SK-N-DZ (cell line): Measurements from ENCODE around the gene NLRP9.

Experiments
- DNase-seq: peaks from one replicate; pipeline ENCODE4 v3.0.0-alpha.2; 2015; ENCODE audit warnings: low spot score

The NLRP9 gene

DNA sequence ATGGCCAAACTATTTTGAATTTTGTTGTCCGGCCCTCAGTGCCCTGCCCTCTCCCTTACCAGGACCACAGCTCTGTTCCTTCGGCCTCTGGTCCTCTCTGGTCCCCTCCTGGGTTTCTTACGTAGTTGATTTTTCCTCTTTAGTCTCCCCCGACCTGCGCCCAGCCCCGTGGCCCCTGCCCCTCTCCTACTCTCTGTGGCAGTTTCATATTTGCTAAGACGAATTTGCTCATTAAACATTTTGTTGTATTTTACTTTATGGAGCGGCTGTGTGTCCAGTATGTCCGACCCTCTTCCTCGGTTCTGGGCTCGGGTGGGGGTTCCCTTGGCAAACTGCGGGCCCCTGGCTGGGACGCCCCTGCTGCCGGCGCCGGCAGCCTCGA lies 63.8 kb downstream of the NLRP9 start:
- no peak for DNase-seq

GRCh38 chr19:55673889-55674288 lies 64.3 kb downstream of the NLRP9 start:
- no peak for DNase-seq

DNA sequence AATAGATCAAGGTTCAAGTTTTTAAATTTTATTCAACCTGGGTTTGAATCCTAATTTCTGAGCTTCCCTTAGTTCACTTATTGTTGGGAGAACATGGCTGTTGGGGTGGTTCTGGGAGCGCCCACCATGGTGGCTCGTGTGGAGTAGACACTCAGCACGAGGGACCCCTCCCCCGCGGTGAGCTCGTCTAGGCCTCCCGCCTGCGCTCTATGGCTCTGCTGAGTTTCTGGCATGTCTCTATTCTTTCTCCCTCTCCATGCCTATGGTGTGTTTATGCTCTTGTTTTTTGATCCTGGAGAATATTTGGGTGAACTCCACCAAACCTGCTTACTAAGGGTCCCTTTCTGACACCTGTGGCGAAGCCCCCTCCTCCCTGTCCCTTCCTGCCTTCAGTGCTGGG lies 64.7 kb downstream of the NLRP9 start:
- no peak for DNase-seq

DNA sequence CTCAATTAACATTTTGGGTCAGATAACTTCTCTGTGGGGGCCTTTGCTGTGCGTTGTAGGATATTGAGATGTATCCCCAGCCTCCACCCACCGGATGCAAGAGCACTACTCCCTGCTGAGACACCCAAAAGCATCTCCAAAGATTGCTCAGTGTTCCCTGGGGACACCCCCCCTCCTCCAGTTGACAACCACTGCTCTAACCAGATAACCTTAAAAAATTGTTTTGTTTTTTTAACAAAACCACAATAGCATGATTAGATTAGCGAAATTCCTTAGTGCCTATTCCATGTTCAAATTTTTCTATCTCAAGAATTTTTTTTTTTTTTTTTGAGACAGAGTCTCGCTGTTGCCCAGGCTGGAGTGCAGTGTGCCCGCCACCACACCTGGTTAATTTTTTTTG lies 65.8 kb downstream of the NLRP9 start:
- DNase-seq, result no peak

DNA sequence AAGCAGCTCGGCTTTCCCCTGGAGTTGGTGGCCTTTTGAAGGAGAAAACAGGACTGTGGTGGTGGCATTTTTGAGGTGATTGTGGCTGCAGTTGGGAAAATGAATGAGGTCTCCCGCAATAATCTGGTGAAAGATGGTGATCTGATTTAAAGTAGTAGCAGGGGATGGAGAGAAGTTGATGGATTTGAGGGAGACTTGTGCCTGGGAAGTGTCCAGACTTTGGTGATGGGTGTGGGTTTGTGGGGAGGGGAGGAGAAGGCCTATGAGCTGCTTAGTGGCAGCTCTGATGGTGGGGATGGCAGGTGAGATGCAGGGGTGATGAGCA lies 67.2 kb downstream of the NLRP9 start:
- no peak for DNase-seq

DNA sequence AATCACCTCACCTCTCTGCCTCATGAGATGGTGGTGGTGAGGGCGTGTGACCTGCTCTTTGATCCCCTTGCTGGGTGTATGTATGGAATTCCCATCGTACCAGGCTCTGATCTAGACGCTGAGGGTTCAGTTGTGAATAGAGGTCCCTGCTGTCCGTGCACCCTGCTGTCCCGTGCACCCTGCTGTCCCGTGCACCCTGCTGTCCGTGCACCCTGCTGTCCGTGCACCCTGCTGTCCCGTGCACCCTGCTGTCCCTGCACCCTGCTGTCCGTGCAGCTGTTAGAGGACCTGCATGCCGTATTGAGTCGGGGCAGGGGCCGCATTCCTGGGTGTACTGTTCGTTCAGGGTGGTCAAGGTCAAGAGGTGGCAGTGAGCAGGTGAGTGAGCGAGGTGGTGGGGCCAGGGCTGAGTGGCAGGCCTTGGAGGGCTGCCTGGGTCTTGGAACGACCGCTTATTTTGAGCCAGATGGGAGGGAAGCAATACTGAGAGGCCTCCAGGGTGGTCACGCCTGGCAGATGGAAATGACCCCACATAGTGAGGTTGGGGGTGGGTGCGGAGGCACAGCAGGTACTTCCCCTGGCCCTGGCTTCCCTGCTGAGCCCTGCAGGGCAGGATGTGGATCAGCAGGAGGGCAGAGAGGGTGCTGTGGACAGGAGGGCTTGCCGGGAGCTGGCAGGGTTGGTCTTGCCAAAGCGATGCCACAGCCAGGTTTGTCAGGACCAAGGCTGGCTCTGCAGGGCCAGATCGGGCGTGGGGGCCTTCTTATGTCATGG lies 67.7 kb downstream of the NLRP9 start:
- no peak for DNase-seq

DNA sequence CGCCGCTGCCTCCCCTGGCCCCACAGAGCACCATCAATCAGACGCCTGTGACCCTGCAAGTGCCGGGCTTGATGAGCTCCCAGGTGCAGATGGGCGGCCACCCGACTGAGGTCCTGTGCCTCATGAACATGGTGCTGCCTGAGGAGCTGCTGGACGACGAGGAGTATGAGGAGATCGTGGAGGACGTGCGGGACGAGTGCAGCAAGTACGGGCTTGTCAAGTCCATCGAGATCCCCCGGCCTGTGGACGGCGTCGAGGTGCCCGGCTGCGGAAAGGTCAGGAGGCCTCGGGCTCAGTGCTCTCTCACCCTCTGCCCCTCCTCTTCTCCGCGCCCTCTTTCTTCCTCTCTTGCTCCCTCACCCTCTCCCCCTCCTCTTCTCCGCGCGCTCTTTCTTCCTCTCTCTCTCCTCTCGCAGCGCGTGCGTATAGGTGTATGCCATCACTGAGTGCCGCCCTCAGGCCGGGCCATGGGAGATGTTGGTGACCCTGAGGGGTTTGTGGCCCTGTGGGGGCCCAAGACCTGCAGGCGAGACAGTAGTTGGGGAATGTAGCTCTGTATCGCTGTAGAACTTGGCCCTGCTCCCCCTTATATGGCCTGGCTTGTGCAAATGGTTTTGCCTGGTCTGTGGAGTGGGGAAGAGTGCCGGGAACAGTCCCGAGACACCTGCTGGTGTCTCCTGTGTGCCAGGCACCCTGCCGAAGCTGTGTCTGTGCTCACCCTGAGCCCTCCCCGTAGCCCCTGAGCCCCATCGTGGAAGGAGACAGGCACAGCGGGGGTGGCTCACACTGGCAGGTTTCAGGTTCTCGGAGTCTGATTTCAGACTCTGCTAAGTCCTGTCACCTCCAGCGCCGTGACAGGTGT lies 68.6 kb downstream of the NLRP9 start:
- DNase-seq, result no peak

DNA sequence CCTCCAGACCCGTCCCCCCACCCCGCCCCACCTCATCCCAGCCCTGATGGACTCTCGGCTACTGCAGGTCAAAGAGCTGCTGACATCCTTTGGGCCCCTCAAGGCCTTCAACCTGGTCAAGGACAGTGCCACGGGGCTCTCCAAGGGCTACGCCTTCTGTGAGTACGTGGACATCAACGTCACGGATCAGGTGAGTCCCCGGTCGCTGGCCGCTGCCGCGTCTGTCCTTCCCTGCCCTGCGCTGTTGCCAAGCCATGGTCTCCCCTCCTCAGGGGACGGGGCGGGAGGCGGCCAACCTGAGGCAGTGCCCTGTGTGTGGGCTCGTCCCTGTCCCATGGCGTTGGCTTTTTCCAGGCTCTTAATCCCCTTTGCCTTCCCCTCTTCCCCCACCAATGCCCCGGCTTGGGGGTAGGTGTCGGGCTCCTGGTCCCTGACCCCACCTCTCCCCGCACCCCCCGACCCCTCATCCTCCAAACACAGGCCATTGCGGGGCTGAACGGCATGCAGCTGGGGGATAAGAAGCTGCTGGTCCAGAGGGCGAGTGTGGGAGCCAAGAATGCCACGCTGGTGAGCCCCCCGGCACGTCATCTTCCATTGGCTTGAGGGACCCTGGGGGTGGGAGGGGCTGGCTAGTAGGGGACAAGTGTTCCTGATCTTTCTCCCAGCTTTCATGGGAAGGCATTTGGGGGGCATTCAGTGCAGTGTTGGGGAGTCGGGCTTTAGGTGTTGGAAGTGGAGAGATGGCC lies 69.4 kb downstream of the NLRP9 start:
- no peak for DNase-seq

GRCh38 chr19:55667958-55668357 lies 70.2 kb downstream of the NLRP9 start:
- DNase-seq, result no peak

- DNase-seq, result no peak
Measured at GRCh38 chr19:55667511-55667910, 70.7 kb downstream of the NLRP9 start.

DNA sequence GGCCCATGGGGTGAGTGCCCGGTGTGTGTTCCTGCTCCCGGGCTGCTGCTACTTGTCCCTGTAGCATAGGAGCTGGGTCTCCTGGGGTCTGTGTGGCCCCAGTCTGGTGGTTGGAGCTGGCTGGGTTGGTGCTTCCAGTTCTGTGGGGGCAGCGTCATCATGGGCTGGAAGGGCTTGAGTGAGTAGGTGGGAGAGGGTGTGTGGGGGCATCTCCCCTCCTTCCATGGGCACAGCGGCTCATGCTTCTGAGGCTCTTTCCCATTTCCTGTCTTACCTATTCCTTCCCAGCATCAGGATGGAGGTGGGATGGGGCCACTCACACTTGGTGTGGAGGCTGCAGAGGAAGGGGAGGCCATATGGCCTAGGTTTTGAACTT lies 71.2 kb downstream of the NLRP9 start:
- no peak for DNase-seq

DNA sequence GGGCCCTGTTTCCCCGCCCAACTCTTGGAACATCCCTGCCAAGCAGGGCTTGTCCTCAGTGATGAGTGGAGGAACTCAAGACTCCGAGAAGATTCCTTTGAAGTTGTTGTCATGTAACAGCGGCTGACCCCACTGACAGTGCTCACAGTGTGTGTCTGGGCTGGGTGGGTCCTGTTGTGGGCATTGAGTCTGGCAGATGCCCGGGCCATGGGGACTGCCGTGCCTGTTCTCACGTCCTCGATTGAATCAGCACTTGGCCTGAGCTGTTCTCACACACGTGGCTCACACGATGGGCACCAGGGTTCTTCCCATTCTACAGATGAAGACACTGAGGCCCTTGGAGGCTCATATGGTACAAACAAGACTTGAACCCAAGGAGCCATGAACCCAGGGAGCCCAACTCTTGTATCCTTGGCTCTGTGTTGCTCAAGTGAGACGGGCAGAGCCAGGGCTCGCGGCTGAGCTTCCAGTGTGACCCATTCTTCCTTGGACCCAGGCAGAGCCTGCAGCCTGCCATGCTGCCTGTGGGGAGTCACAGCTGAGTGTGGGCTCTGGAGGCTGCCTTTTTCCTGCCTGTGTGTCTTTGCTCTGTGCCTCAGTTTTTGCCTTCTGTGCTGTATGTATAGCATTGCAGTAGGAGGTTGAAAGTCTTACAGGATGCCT lies 71.7 kb downstream of the NLRP9 start:
- no peak for DNase-seq

DNA sequence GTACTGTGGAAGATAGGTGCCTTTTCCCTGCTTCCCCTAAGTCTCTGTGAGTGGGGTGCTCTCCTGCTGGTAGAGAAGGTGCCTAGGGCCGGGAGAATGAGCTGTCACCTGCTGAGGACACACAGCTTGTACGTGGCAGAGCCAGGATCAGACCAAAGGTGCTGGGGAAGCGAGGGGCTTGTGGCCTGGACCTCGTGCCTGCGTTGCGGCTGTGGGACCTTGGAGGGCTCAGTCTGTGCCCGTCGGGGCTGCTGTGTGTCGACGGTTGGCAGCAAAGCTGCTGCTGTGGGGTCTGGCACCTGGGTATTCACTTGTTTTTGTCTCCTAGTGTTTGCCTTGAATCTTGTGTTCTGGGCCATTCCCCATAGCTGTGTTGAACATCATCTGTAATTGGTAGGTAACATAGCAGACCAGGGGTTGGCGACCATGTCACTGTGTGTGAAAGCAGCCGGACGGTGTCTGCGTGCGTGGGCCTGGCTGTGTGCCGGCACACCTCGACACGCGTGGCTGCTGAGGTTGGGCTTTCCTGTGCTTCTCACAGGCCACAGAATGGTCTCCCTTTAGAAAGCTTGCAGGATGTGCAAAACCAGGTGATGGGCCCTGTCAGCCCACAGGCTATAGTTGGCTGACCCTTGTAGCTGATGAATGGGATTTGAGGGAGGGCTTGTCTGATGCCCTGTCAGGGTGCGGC lies 74.2 kb downstream of the NLRP9 start:
- DNase-seq, result no peak

DNA sequence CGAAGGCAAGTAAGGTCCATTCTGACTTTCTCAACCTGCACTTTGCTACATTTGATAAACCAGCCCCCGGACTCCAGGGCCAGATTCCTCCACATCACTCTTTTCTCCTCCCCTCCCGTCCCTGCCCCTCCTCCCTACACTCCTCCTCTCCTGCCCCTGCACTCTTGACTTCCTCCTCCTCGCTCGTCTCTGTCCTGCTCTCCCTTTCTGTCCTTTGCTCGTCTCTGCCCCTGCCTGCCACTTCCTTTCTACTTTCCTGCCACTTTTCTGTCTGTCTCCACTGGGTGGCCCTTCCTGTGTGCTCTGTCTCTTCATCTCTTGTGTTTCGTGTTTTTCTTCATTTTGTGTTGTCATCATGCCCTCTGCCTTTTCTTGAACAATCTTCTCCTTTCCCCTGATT lies 76.4 kb downstream of the NLRP9 start:
- no peak for DNase-seq

GRCh38 chr19:55660991-55661390 lies 77.2 kb downstream of the NLRP9 start:
- DNase-seq, result no peak

DNA sequence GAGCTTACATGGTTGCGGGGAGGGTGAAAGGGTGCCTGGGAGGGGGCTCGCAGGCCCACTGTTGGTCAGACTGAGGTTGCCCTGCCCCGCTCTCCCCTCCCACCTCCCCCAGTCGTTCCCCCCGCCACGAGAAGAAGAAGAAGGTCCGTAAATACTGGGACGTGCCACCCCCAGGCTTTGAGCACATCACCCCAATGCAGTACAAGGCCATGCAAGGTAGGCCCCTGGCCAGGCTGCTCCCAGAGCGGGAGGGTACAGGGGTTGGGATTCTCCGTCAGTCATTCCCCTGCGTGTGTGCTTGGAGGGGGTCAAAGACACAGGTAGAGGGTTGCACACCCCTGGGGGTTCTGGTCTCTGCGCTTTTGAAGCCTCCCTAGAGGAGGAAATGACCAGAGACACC lies 77.8 kb downstream of the NLRP9 start:
- no peak for DNase-seq

DNA sequence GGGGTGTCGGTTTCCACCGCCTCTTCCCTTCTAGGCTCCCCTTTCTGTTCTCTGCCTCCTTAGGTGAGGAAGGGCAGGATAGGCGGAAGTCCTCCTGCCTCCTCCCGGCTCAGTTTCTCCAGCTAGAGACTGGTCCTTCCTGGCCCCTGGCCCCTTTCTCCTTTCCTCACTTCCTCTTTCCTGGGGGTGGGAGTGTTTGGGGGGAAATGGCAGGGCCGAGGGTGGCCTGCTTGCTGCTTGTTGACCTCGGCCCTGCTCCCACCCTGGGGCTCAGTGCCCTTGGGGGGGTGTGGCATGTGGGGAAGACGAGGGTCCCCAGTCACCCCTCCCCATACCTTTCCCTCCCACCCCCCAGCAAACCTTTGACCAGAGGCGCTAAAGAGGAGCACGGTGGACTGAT lies 78.4 kb downstream of the NLRP9 start:
- DNase-seq, result no peak

- no peak for DNase-seq
Measured at GRCh38 chr19:55658846-55659459, 79.2 kb downstream of the NLRP9 start.
